Ascending aorta (tissue), 2 donors: ENCODE measurements around the gene YOD1. TPM values are rescaled to one million over a fixed set of nuclear protein-coding genes. Genes with fewer than 3 reads are reported as not detected.

ENCODE experiments used
- DNase-seq, 2 donors: peaks; one replicate each; pipeline ENCODE4 v3.0.0-alpha.2; 2019; ENCODE audit warnings: low spot score in 2 of 2
- H3K27ac ChIP-seq, 2 donors: fragments of 200-600 bp; sonication (generic); one replicate each; pipeline ENCODE4 v1.5.1; 2016 to 2017; ENCODE audit warnings: mild to moderate bottlenecking in 1 of 2
- H3K27me3 ChIP-seq: fragments of 200-600 bp; sonication (generic); one replicate; pipeline ENCODE4 v1.5.1; 2017
- H3K36me3 ChIP-seq, 2 donors: fragments of 200-600 bp; sonication (generic); one replicate each; pipeline ENCODE4 v1.5.1; 2016
- H3K4me1 ChIP-seq, 2 donors: fragments of 200-600 bp; sonication (generic); one replicate each; pipeline ENCODE4 v1.5.1; 2016 to 2017; ENCODE audit warnings: mild to moderate bottlenecking in 1 of 2
- H3K4me3 ChIP-seq, 2 donors: fragments of 200-600 bp; sonication (generic); one replicate each; pipeline ENCODE4 v1.5.1; 2016 to 2017; ENCODE audit warnings: mild to moderate bottlenecking in 1 of 2
- H3K9me3 ChIP-seq, 2 donors: fragments of 200-600 bp; sonication (generic); one replicate each; pipeline ENCODE4 v1.5.1; 2016
- CTCF ChIP-seq, 3 experiments: fragments of 200-600 bp in 2 of 3; fragments of 450-650 bp in 1 of 3; sonication (generic) in 2 of 3; IDR thresholded peaks; one replicate each; pipeline ENCODE4 v1.5.1; 2016 to 2019; ENCODE audit warnings: antibody characterized with exemption in 3 of 3, mild to moderate bottlenecking in 1 of 3, moderate library complexity in 1 of 3
- intact Hi-C: fragments of 100-400 bp; cut with DNase I; formaldehyde crosslinking; loops from one replicate; pipeline ENCODE4 v1.15.1; 2023
- total RNA-seq: library from RNA; depleted of rRNA; stranded (reverse); fragments of >200 nt; gene quantifications from one replicate; pipeline ENCODE4 v1.1.0, GENCODE V29; 2016

The YOD1 gene
- total RNA-seq, 1 donor from 2014 or later, result 4.0 TPM

GRCh38 chr1:207014728-207015127 is 36.3 kb downstream of the YOD1 start:
- H3K27me3 ChIP-seq, result no peaks in the 10 kb centered on the region
- H3K9me3 ChIP-seq, result no peaks in the 10 kb centered on the region
- no peak overlapping the region for H3K4me3 ChIP-seq
- no peaks in the 10 kb centered on the region for H3K4me1 ChIP-seq
- H3K36me3 ChIP-seq, result no peaks in the 10 kb centered on the region
- H3K27ac ChIP-seq, result no peak overlapping the region
- DNase-seq, result no peak
- TF ChIP-seq CTCF (IDR thresholded peaks at IDR 0.05), result no peak
- intact Hi-C loops, result no loop called here

DNA sequence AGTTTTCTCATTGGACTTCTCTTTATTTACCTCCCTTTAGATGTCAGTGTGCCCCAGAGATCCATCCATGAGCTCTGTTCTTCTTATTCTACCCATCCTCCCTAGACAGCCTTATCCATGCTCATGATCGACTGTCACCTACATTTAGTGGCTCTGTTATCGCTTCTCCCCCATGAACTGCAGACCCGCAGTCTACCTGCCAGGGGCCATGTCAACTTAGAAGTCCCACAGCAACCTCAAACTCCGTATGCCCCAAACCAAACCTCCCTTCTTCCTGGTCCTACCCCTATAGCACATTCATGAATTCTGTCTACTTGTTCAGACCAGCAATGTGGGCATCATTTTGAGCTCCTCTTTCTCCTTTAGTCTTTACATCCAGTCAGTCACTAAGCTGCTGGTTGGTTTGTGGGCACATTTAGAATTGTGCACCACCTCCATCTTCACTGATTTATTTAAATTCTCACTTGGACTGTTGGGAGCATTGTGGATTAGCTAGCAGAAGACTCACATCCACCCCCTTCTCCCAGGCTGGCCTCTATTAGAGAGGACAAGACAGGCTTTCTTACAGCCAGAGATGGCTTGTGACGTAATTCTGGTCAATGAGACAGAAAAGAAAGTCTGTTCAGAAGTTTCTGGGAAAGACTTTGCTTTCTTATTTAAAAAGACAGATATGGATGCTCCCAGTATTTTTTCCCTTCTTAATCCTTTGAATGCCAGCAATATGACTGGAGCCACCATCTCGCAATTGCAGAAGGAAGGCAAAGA is 37.5 kb downstream of the YOD1 start:
- Histone ChIP-seq H3K27ac (no peak overlapping the region), H3K9me3 (no peaks in the 10 kb centered on the region), H3K27me3 (no peaks in the 10 kb centered on the region), H3K4me1 (no peaks in the 10 kb centered on the region), H3K36me3 (no peaks in the 10 kb centered on the region), H3K4me3 (no peak overlapping the region)
- no peak for TF ChIP-seq CTCF (IDR thresholded peaks at IDR 0.05)
- intact Hi-C loops, result no loop called here
- DNase-seq, result no peak

DNA sequence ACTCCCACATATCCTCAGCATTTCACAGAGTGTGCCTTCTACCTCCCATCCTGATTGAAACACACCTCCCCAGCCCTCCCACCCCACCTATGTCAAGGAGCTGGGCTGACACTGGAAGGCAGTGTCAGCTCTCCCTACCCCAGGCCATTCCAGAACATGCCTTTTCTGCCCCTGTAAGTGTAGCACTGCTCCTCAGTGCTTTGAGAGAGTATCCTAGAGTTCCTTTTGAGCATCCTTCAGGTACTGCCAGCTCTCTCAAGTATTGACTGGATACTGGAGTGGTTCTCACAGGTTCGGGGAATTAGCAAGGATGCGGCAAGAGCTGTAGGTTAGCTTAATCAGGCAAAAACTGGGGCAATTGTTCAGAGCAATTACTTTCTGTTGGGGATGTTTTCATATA is 40.3 kb downstream of the YOD1 start:
- no peak for TF ChIP-seq CTCF (IDR thresholded peaks at IDR 0.05)
- H3K36me3 ChIP-seq, result no peaks in the 10 kb centered on the region
- no peak overlapping the region for H3K27ac ChIP-seq
- no peak for DNase-seq
- no peak overlapping the region for H3K4me3 ChIP-seq
- H3K9me3 ChIP-seq, result no peaks in the 10 kb centered on the region
- no peaks in the 10 kb centered on the region for H3K4me1 ChIP-seq
- intact Hi-C loops, result no loop called here
- no peaks in the 10 kb centered on the region for H3K27me3 ChIP-seq

GRCh38 chr1:207009945-207010344 is 41.1 kb downstream of the YOD1 start:
- Histone ChIP-seq H3K36me3 (no peaks in the 10 kb centered on the region), H3K4me1 (no peaks in the 10 kb centered on the region), H3K9me3 (no peaks in the 10 kb centered on the region), H3K27me3 (no peaks in the 10 kb centered on the region), H3K27ac (no peak overlapping the region), H3K4me3 (no peak overlapping the region)
- intact Hi-C loops, result no loop called here
- no peak for TF ChIP-seq CTCF (IDR thresholded peaks at IDR 0.05)
- no peak for DNase-seq

DNA sequence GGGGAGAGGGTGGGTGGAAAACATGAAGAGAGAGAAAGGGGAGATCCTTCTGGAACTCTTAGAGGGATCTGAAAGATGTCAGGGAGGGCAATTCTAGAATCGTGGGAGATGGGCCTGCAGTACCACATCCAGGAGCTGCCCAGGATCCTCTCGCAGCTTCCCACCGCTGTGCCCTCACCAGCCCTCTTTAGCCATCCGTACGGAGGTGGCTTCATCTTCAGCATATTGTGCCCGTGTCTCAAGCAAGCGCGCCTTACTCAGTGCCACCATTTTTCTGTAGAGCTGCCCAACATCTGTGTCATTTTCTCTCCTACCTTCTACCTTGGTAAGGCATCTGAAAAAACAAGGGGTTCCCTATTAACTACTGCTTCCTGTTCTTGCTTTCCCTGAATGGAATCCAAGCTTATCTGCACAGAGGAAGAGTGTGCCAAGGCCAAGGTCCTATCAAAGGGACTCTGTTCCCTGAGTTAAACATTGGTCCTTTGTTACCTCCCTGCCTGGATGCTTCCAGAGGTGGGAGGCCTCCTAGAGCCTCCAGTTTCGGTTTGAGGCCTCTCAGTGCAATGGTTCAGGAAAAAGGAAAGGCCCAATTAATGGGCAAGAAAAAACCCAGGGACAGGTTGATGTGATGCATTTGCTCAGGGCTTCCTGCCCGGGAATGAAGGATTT is 41.7 kb downstream of the YOD1 start:
- intact Hi-C loops, result no loop called here
- Histone ChIP-seq H3K27me3 (no peaks in the 10 kb centered on the region), H3K9me3 (no peaks in the 10 kb centered on the region), H3K4me3 (no peak overlapping the region), H3K36me3 (no peaks in the 10 kb centered on the region), H3K4me1 (no peaks in the 10 kb centered on the region), H3K27ac (no peak overlapping the region)
- TF ChIP-seq CTCF (IDR thresholded peaks at IDR 0.05), result no peak
- no peak for DNase-seq
